Gastroesophageal sphincter (tissue), 4 donors: ENCODE data around the gene DNAH7. TPM values are rescaled to one million over a fixed set of nuclear protein-coding genes. Genes with fewer than 3 reads are reported as not detected.

Experiments used
- ATAC-seq: fragments of 150-250 bp; one replicate; pipeline ENCODE4 v1.9.1; 2016; ENCODE audit warnings: mild to moderate bottlenecking, moderate library complexity
- H3K27ac ChIP-seq, 4 donors: fragments of 200-600 bp; sonication (generic) in 3 of 4; 1 replicate in 3 of 4; 2 replicates in 1 of 4; pipeline ENCODE4 v1.5.1; 2016 to 2019
- H3K27me3 ChIP-seq: fragments of 200-600 bp; sonication (generic); one replicate; pipeline ENCODE4 v1.5.1; 2019
- H3K36me3 ChIP-seq, 2 donors: fragments of 200-600 bp; sonication (generic); one replicate each; pipeline ENCODE4 v1.5.1; 2019; ENCODE audit warnings: control low read depth in 1 of 2
- H3K4me1 ChIP-seq, 3 donors: fragments of 200-600 bp; sonication (generic); 1 replicate in 2 of 3; 2 replicates in 1 of 3; pipeline ENCODE4 v1.5.1; 2016 to 2019; ENCODE audit warnings: control low read depth in 2 of 3
- H3K4me3 ChIP-seq, 2 donors: fragments of 200-600 bp; sonication (generic); one replicate each; pipeline ENCODE4 v1.5.1; 2019; ENCODE audit warnings: mild to moderate bottlenecking in 1 of 2, moderate library complexity in 1 of 2
- H3K9me3 ChIP-seq, 3 donors: fragments of 200-600 bp; sonication (generic); one replicate each; pipeline ENCODE4 v1.5.1; 2017 to 2019; ENCODE audit warnings: control low read depth in 2 of 3
- CTCF ChIP-seq, 4 experiments: fragments of 200-600 bp in 2 of 4; fragments of 450-650 bp in 2 of 4; sonication (generic) in 1 of 4; IDR thresholded peaks; one replicate each; pipeline ENCODE4 v1.5.1; 2017 to 2019; ENCODE audit warnings: antibody characterized with exemption in 4 of 4, mild to moderate bottlenecking in 2 of 4, moderate library complexity in 2 of 4
- EP300 ChIP-seq: sonication (generic); formaldehyde crosslinking; IDR thresholded peaks from one replicate; pipeline ENCODE4 v1.6.1; 2017; ENCODE audit warnings: antibody characterized with exemption, mild to moderate bottlenecking
- POLR2A ChIP-seq, 2 donors: fragments of 450-650 bp; IDR thresholded peaks; one replicate each; pipeline ENCODE4 v1.6.1; 2017; ENCODE audit warnings: antibody characterized with exemption in 2 of 2, mild to moderate bottlenecking in 2 of 2, moderate library complexity in 1 of 2
- POLR2AphosphoS5 ChIP-seq: sonication (generic); formaldehyde crosslinking; IDR thresholded peaks from one replicate; pipeline ENCODE4 v1.6.1; 2017; ENCODE audit warnings: antibody characterized with exemption
- WGBS, 2 donors: methylation state at CpG; one replicate each; pipeline ENCODE4 v1.1.5; 2018; ENCODE audit warnings: low coverage in 1 of 2; 5-methylcytosine and 5-hydroxymethylcytosine counted together
- total RNA-seq, 4 donors: library from RNA; depleted of rRNA; stranded (reverse); fragments of >200 nt; gene quantifications; one replicate each; pipeline ENCODE4 v1.1.0, GENCODE V29; 2016

Gene DNAH7
- 1 to 10 TPM in 1 of 4 donors, under 1 TPM in 3; 0.40 to 1.3 (median 0.65) TPM for total RNA-seq

- no peaks in the 10 kb centered on the region for H3K27me3 ChIP-seq
- H3K4me1 ChIP-seq = peaks cover 0 to 7% (median 0%) of the 10 kb centered on the region in 3 donors
- no peaks in the 10 kb centered on the region for H3K36me3 ChIP-seq
- no peaks in the 10 kb centered on the region for H3K9me3 ChIP-seq
- 1% methylated on average over 19 of the region's 53 CpGs; no CpG with 5 or more reads in 1 of the 2 donors for WGBS, 2 donors
- TF ChIP-seq POLR2A (IDR thresholded peaks at IDR 0.05) (no peak), POLR2AphosphoS5 (peak; percentile 8), CTCF (IDR thresholded peaks at IDR 0.05) (peak; percentile 17 to 70 (median 50))
- H3K27ac ChIP-seq = peak within 1 kb of the TSS in 3 of 4 donors; percentile 66 to 74 (median 72)
- peak; percentile 94 for ATAC-seq
- peak within 1 kb of the TSS; percentile 67 to 79 for H3K4me3 ChIP-seq
Measured at GRCh38 chr2:196068271-196069209, at the start of gene DNAH7. Gene DNAH7 (minus strand): TSS chr2:196068837. CDS start chr2:196068711, 126 bp downstream.

- Histone ChIP-seq H3K27ac (no peak overlapping the region), H3K36me3 (no peaks in the 10 kb centered on the region), H3K4me1 (no peaks in the 10 kb centered on the region), H3K27me3 (no peaks in the 10 kb centered on the region), H3K9me3 (no peaks in the 10 kb centered on the region), H3K4me3 (no peak overlapping the region)
- no peak for ATAC-seq
- TF ChIP-seq POLR2AphosphoS5 = no peak
- 86 to 93% methylated on average over 4 of the region's 4 CpGs for WGBS, 2 donors
Measured at GRCh38 chr2:196117214-196117705, 48.6 kb upstream of the DNAH7 start.

- H3K9me3 ChIP-seq = no peaks in the 10 kb centered on the region
- peak overlapping the region in 2 of 4 donors; percentile 9 to 39 for H3K27ac ChIP-seq
- WGBS, 2 donors = 39 to 40% methylated on average over 6 to 7 of the region's 7 CpGs
- H3K36me3 ChIP-seq = no peaks in the 10 kb centered on the region
- H3K4me3 ChIP-seq = no peak overlapping the region
- peak; percentile 71 for ATAC-seq
- H3K4me1 ChIP-seq = no peaks in the 10 kb centered on the region
- H3K27me3 ChIP-seq = no peaks in the 10 kb centered on the region
- TF ChIP-seq EP300 (no peak), CTCF (IDR thresholded peaks at IDR 0.05) (no peak), POLR2AphosphoS5 (no peak), POLR2A (IDR thresholded peaks at IDR 0.05) (no peak)
Measured at GRCh38 chr2:196113061-196113974, 44.7 kb upstream of the DNAH7 start.

GRCh38 chr2:196112418-196113034 is 43.9 kb upstream of the DNAH7 start:
- H3K27ac ChIP-seq = no peak overlapping the region
- no peaks in the 10 kb centered on the region for H3K4me1 ChIP-seq
- ATAC-seq = no peak
- H3K4me3 ChIP-seq = no peak overlapping the region
- 62 to 74% methylated on average over 5 of the region's 5 CpGs for WGBS, 2 donors
- H3K9me3 ChIP-seq = no peaks in the 10 kb centered on the region
- no peaks in the 10 kb centered on the region for H3K36me3 ChIP-seq
- H3K27me3 ChIP-seq = no peaks in the 10 kb centered on the region
- TF ChIP-seq CTCF (IDR thresholded peaks at IDR 0.05) (no peak), POLR2AphosphoS5 (no peak), POLR2A (IDR thresholded peaks at IDR 0.05) (no peak)

- H3K27me3 ChIP-seq = no peaks in the 10 kb centered on the region
- no peak overlapping the region for H3K27ac ChIP-seq
- H3K9me3 ChIP-seq = no peaks in the 10 kb centered on the region
- no peaks in the 10 kb centered on the region for H3K4me1 ChIP-seq
- H3K4me3 ChIP-seq = no peak overlapping the region
- 31 to 100% methylated on average over 1 of the region's 1 CpG for WGBS, 2 donors
- no peak for ATAC-seq
- no peaks in the 10 kb centered on the region for H3K36me3 ChIP-seq
- TF ChIP-seq CTCF (IDR thresholded peaks at IDR 0.05) (no peak), EP300 (no peak), POLR2A (IDR thresholded peaks at IDR 0.05) (no peak), POLR2AphosphoS5 (no peak)
Measured at GRCh38 chr2:196108604-196109003, 40.0 kb upstream of the DNAH7 start.
